Subcutaneous adipose tissue (tissue), 4 donors: Measurements from ENCODE around the gene SNX25. TPM values are rescaled to one million over a fixed set of nuclear protein-coding genes. Genes with fewer than 3 reads are reported as not detected.

Experiments
- CTCF ChIP-seq: fragments of 450-650 bp; IDR thresholded peaks from one replicate; pipeline ENCODE4 v1.5.1; 2016; ENCODE audit warnings: low read depth, mild to moderate bottlenecking, control low read depth, antibody characterized with exemption, moderate library complexity
- total RNA-seq, 4 donors: library from RNA; depleted of rRNA; stranded (reverse); fragments of >200 nt; gene quantifications; one replicate each; pipeline ENCODE4 v1.1.0, GENCODE V29; 2016

Gene SNX25
- total RNA-seq, 4 donors from 2014 or later = 10.2 to 24.1 (median 14.0) TPM

- no peak for TF ChIP-seq CTCF
These were observed 149.1 kb downstream of the SNX25 start for GRCh38 chr4:185358514-185358913.

- TF ChIP-seq CTCF = no peak
These were observed 149.6 kb downstream of the SNX25 start for GRCh38 chr4:185358959-185359358.

GRCh38 chr4:185359767-185360446 lies 150.5 kb downstream of the SNX25 start:
- TF ChIP-seq CTCF = no peak

GRCh38 chr4:185361872-185362271 lies 152.5 kb downstream of the SNX25 start:
- TF ChIP-seq CTCF = no peak

- no peak for TF ChIP-seq CTCF
These were observed 153.9 kb downstream of the SNX25 start for GRCh38 chr4:185363251-185363650.

GRCh38 chr4:185364886-185365285 lies 155.5 kb downstream of the SNX25 start:
- TF ChIP-seq CTCF = no peak

- no peak for TF ChIP-seq CTCF
These were observed 160.3 kb downstream of the SNX25 start for GRCh38 chr4:185369731-185370130.
